Dermis microvascular lymphatic vessel endothelial cell (primary cell): Measurements from ENCODE around the gene KMT2C. TPM values are rescaled to one million over a fixed set of nuclear protein-coding genes. Genes with fewer than 3 reads are reported as not detected.
"Not testable (repeated sequence)": the region's sequence is repeated elsewhere in the genome, so short reads cannot be mapped to it uniquely, and the experiment has no call there.

Experiments used
- DNase-seq, 2 donors: peaks; one replicate each; pipeline versions ENCODE4 v3.0.0 to v3.0.0-alpha.2; 2010; ENCODE audit warnings: low read depth in 2 of 2
- total RNA-seq: library from RNA; depleted of rRNA; stranded (reverse); fragments of >200 nt; gene quantifications from 2 replicates; pipeline ENCODE4 v1.2.1, GENCODE V29; 2014

Gene KMT2C
- total RNA-seq, 1 donor from 2014 or later = 20.5 TPM

- DNase-seq = no peak
Observed at GRCh38 chr7:152313217-152313616, 122.6 kb downstream of the KMT2C start.

- DNase-seq = no peak
Observed at GRCh38 chr7:152312316-152312715, 123.5 kb downstream of the KMT2C start.

- DNase-seq = no peak
Observed at GRCh38 chr7:152307902-152308301, 127.9 kb downstream of the KMT2C start.

- DNase-seq = not testable (repeated sequence)
Observed at GRCh38 chr7:152299542-152300143, 136.2 kb downstream of the KMT2C start.

GRCh38 chr7:152292897-152293296 lies 142.9 kb downstream of the KMT2C start:
- DNase-seq = no peak

GRCh38 chr7:152286972-152287371 lies 148.8 kb downstream of the KMT2C start:
- DNase-seq = not testable (repeated sequence)

- DNase-seq = not testable (repeated sequence)
Observed at GRCh38 chr7:152286219-152286618, 149.6 kb downstream of the KMT2C start.

GRCh38 chr7:152284998-152285397 lies 150.8 kb downstream of the KMT2C start:
- not testable (repeated sequence) for DNase-seq

- DNase-seq = not testable (repeated sequence)
Observed at GRCh38 chr7:152277687-152278086, 158.1 kb downstream of the KMT2C start.

GRCh38 chr7:152270427-152270826 lies 165.4 kb downstream of the KMT2C start:
- not testable (repeated sequence) for DNase-seq

GRCh38 chr7:152266859-152267258 lies 168.9 kb downstream of the KMT2C start:
- not testable (repeated sequence) for DNase-seq

GRCh38 chr7:152264915-152265314 lies 170.9 kb downstream of the KMT2C start:
- DNase-seq = not testable (repeated sequence)

- DNase-seq = not testable (repeated sequence)
Observed at GRCh38 chr7:152262146-152262545, 173.7 kb downstream of the KMT2C start.

GRCh38 chr7:152259645-152260044 lies 176.2 kb downstream of the KMT2C start:
- not testable (repeated sequence) for DNase-seq

GRCh38 chr7:152247851-152248250 lies 188.0 kb downstream of the KMT2C start:
- DNase-seq = not testable (repeated sequence)

- not testable (repeated sequence) for DNase-seq
Observed at GRCh38 chr7:152245417-152245816, 190.4 kb downstream of the KMT2C start.

- not testable (repeated sequence) for DNase-seq
Observed at GRCh38 chr7:152243464-152243863, 192.3 kb downstream of the KMT2C start.

GRCh38 chr7:152241301-152241700 lies 194.5 kb downstream of the KMT2C start:
- not testable (repeated sequence) for DNase-seq

GRCh38 chr7:152236306-152236705 lies 199.5 kb downstream of the KMT2C start:
- DNase-seq = not testable (repeated sequence)

- DNase-seq = not testable (repeated sequence)
Observed at GRCh38 chr7:152234421-152234820, 201.4 kb downstream of the KMT2C start.

GRCh38 chr7:152231089-152231488 lies 204.7 kb downstream of the KMT2C start:
- DNase-seq = no peak

- not testable (repeated sequence) for DNase-seq
Observed at GRCh38 chr7:152219556-152219955, 216.2 kb downstream of the KMT2C start.

GRCh38 chr7:152208766-152209165 lies 227.0 kb downstream of the KMT2C start:
- not testable (repeated sequence) for DNase-seq

- DNase-seq = not testable (repeated sequence)
Observed at GRCh38 chr7:152204417-152204816, 231.4 kb downstream of the KMT2C start.
